Thymus (tissue), 11 donors: ENCODE results near the gene VPS13C. TPM values are rescaled to one million over a fixed set of nuclear protein-coding genes. Genes with fewer than 3 reads are reported as not detected.

Experiments
- DNase-seq, 9 donors: peaks; one replicate each; pipeline ENCODE4 v3.0.0-alpha.2; 2013; ENCODE audit warnings: low spot score in 9 of 9, low read depth in 6 of 9, missing footprints in 1 of 9
- H3K27ac ChIP-seq, 2 donors: one replicate each; pipeline ENCODE4 v1.5.1; 2013; ENCODE audit warnings: control low read depth in 1 of 2, low read depth in 1 of 2, low read length in 1 of 2, mild to moderate bottlenecking in 1 of 2, moderate library complexity in 1 of 2
- H3K27me3 ChIP-seq, 2 donors: one replicate each; pipeline ENCODE4 v1.5.1; 2013; ENCODE audit warnings: low read length in 1 of 2; ENCODE audit not compliant: control insufficient read depth in 2 of 2, insufficient read depth in 1 of 2
- H3K36me3 ChIP-seq, 2 donors: one replicate each; pipeline ENCODE4 v1.5.1; 2013; ENCODE audit warnings: low read length in 1 of 2, mild to moderate bottlenecking in 1 of 2, moderate library complexity in 1 of 2; ENCODE audit not compliant: control insufficient read depth in 2 of 2, insufficient read depth in 2 of 2
- H3K4me1 ChIP-seq, 2 donors: one replicate each; pipeline ENCODE4 v1.5.1; 2013; ENCODE audit warnings: low read length in 2 of 2; ENCODE audit not compliant: control insufficient read depth in 2 of 2, insufficient read depth in 2 of 2
- H3K4me3 ChIP-seq, 2 donors: one replicate each; pipeline ENCODE4 v1.5.1; 2013; ENCODE audit warnings: low read length in 2 of 2, control low read depth in 1 of 2, mild to moderate bottlenecking in 1 of 2
- H3K9me3 ChIP-seq, 2 donors: one replicate each; pipeline ENCODE4 v1.5.1; 2013; ENCODE audit warnings: low read length in 1 of 2, mild to moderate bottlenecking in 1 of 2; ENCODE audit not compliant: control insufficient read depth in 2 of 2, insufficient read depth in 1 of 2
- WGBS: extraction: QIAGEN DNeasy Blood & Tissue Kit; methylation state at CpG from one replicate; pipeline ENCODE4 v1.1.7; 2013; 5-methylcytosine and 5-hydroxymethylcytosine counted together
- polyA plus RNA-seq: library from polyadenylated mRNA; stranded (reverse); fragments of 200-250 nt; gene quantifications from one replicate; pipeline ENCODE4 v1.2.3, GENCODE V29; 2013
- total RNA-seq: library from RNA; stranded (reverse); fragments of 120-200 nt; gene quantifications from one replicate; pipeline ENCODE4 v1.2.4, GENCODE V29; 2013
- donor health status: healthy.

The VPS13C gene
- total and polyA plus RNA-seq, 2 donors, result 38.1 to 50.9 TPM

GRCh38 chr15:62104401-62104800 lies 44.2 kb upstream of the VPS13C start:
- no peak overlapping the region for H3K4me3 ChIP-seq
- peaks cover 0 to 2% of the 10 kb centered on the region in 2 donors for H3K4me1 ChIP-seq
- no peak for DNase-seq
- no peaks in the 10 kb centered on the region for H3K36me3 ChIP-seq
- 80% methylated on average over 3 of the region's 3 CpGs for WGBS
- H3K27me3 ChIP-seq, result no peaks in the 10 kb centered on the region
- H3K27ac ChIP-seq, result no peak overlapping the region
- no peaks in the 10 kb centered on the region for H3K9me3 ChIP-seq

- peaks cover 0 to 2% of the 10 kb centered on the region in 2 donors for H3K4me1 ChIP-seq
- no peaks in the 10 kb centered on the region for H3K36me3 ChIP-seq
- H3K4me3 ChIP-seq, result no peak overlapping the region
- 95% methylated on average over 7 of the region's 7 CpGs for WGBS
- no peak for DNase-seq
- H3K27me3 ChIP-seq, result no peaks in the 10 kb centered on the region
- no peak overlapping the region for H3K27ac ChIP-seq
- H3K9me3 ChIP-seq, result no peaks in the 10 kb centered on the region
These were observed 43.2 kb upstream of the VPS13C start for GRCh38 chr15:62103431-62103830.

GRCh38 chr15:62099094-62099601 lies 38.9 kb upstream of the VPS13C start:
- Histone ChIP-seq H3K4me3 (no peak overlapping the region), H3K36me3 (no peaks in the 10 kb centered on the region), H3K4me1 (no peaks in the 10 kb centered on the region), H3K27ac (no peak overlapping the region), H3K27me3 (peaks cover 0 to 2% of the 10 kb centered on the region in 2 donors), H3K9me3 (no peaks in the 10 kb centered on the region)
- 82% methylated on average over 7 of the region's 7 CpGs for WGBS
- no peak for DNase-seq

GRCh38 chr15:62094388-62094787 lies 34.1 kb upstream of the VPS13C start:
- no peak overlapping the region for H3K4me3 ChIP-seq
- H3K36me3 ChIP-seq, result no peaks in the 10 kb centered on the region
- WGBS, result 90% methylated on average over 7 of the region's 7 CpGs
- H3K27me3 ChIP-seq, result peaks cover 0 to 2% of the 10 kb centered on the region in 2 donors
- no peaks in the 10 kb centered on the region for H3K9me3 ChIP-seq
- no peaks in the 10 kb centered on the region for H3K4me1 ChIP-seq
- no peak overlapping the region for H3K27ac ChIP-seq
- DNase-seq, result no peak

- Histone ChIP-seq H3K4me1 (no peaks in the 10 kb centered on the region), H3K36me3 (no peaks in the 10 kb centered on the region), H3K9me3 (no peaks in the 10 kb centered on the region), H3K27me3 (peaks cover 0 to 2% of the 10 kb centered on the region in 2 donors), H3K4me3 (no peak overlapping the region), H3K27ac (no peak overlapping the region)
- 89% methylated on average over 5 of the region's 5 CpGs for WGBS
- DNase-seq, result no peak
These were observed 33.6 kb upstream of the VPS13C start for GRCh38 chr15:62093809-62094208.

GRCh38 chr15:62090988-62091387 lies 30.7 kb upstream of the VPS13C start:
- 97% methylated on average over 7 of the region's 7 CpGs for WGBS
- no peaks in the 10 kb centered on the region for H3K36me3 ChIP-seq
- H3K9me3 ChIP-seq, result no peaks in the 10 kb centered on the region
- no peak for DNase-seq
- no peaks in the 10 kb centered on the region for H3K4me1 ChIP-seq
- H3K27ac ChIP-seq, result no peak overlapping the region
- no peaks in the 10 kb centered on the region for H3K27me3 ChIP-seq
- H3K4me3 ChIP-seq, result no peak overlapping the region

- no peaks in the 10 kb centered on the region for H3K27me3 ChIP-seq
- DNase-seq, result no peak
- H3K4me1 ChIP-seq, result no peaks in the 10 kb centered on the region
- no peak overlapping the region for H3K4me3 ChIP-seq
- H3K36me3 ChIP-seq, result no peaks in the 10 kb centered on the region
- 92% methylated on average over 2 of the region's 2 CpGs for WGBS
- no peaks in the 10 kb centered on the region for H3K9me3 ChIP-seq
- no peak overlapping the region for H3K27ac ChIP-seq
These were observed 29.4 kb upstream of the VPS13C start for GRCh38 chr15:62089616-62090015.

GRCh38 chr15:62088353-62088693 lies 28.1 kb upstream of the VPS13C start:
- no peak for DNase-seq
- H3K27me3 ChIP-seq, result no peaks in the 10 kb centered on the region
- H3K36me3 ChIP-seq, result no peaks in the 10 kb centered on the region
- no peaks in the 10 kb centered on the region for H3K4me1 ChIP-seq
- no peak overlapping the region for H3K4me3 ChIP-seq
- H3K27ac ChIP-seq, result no peak overlapping the region
- no peaks in the 10 kb centered on the region for H3K9me3 ChIP-seq
- WGBS, result 89% methylated on average over 1 of the region's 1 CpG

GRCh38 chr15:62087671-62088352 lies 27.6 kb upstream of the VPS13C start:
- DNase-seq, result no peak
- no peak overlapping the region for H3K4me3 ChIP-seq
- no peaks in the 10 kb centered on the region for H3K4me1 ChIP-seq
- no peaks in the 10 kb centered on the region for H3K36me3 ChIP-seq
- no peak overlapping the region for H3K27ac ChIP-seq
- H3K9me3 ChIP-seq, result no peaks in the 10 kb centered on the region
- no peaks in the 10 kb centered on the region for H3K27me3 ChIP-seq
- WGBS, result 56% methylated on average over 5 of the region's 5 CpGs
